IMR-90 (cell line): ENCODE measurements around the gene KLHL30. TPM values are rescaled to one million over a fixed set of nuclear protein-coding genes. Genes with fewer than 3 reads are reported as not detected.

Experiments
- ATAC-seq: fragments of 200-7000 bp; cut with Tn5 transposase; 2 replicates; pipeline ENCODE4 v1.9.1; 2020; ENCODE audit warnings: low read depth, mild to moderate bottlenecking, moderate library complexity
- BruUV-seq: library from RNA; stranded (reverse); fragments of 400-500 nt; replicated peaks from 2 replicates; lab custom pipeline; 2021; lab: Mats Ljungman, UMichigan
- CTCF ChIA-PET: fragments of 300-600 bp; formaldehyde crosslinking; extraction: SDS; loops from one replicate; lab custom pipeline; 2021; ENCODE audit warnings: antibody characterized with exemption; lab: Yijun Ruan, JAX
- POLR2A ChIA-PET: fragments of 300-600 bp; sonication (Branson Sonifier 250); formaldehyde crosslinking; loops from one replicate; lab custom pipeline; 2022; ENCODE audit warnings: antibody characterized with exemption; ENCODE audit not compliant: unreplicated experiment; lab: Charles Lee
- DNase-seq: peaks from one replicate; pipeline ENCODE4 v3.0.0; 2013
- H2AFZ ChIP-seq: replicated peaks from 2 replicates; pipeline ENCODE3; 2013; ENCODE audit warnings: low read length, mild to moderate bottlenecking; ENCODE audit not compliant: poor library complexity
- H2AK5ac ChIP-seq: 2 replicates; pipeline ENCODE4 v1.6.1; 2013; ENCODE audit warnings: low read depth, low read length, inconsistent platforms
- H2AK9ac ChIP-seq: replicated peaks from 2 replicates; pipeline ENCODE3; 2013; ENCODE audit warnings: mild to moderate bottlenecking, low read depth, low read length, moderate library complexity; ENCODE audit not compliant: poor library complexity
- H2BK120ac ChIP-seq: 2 replicates; pipeline ENCODE4 v1.6.1; 2013; ENCODE audit warnings: low read depth, low read length, inconsistent platforms
- H2BK15ac ChIP-seq: 3 replicates; pipeline ENCODE4 v1.6.1; 2013; ENCODE audit warnings: low read depth, low read length, inconsistent platforms
- H2BK20ac ChIP-seq: 2 replicates; pipeline ENCODE4 v1.6.1; 2013; ENCODE audit warnings: low read depth, mild to moderate bottlenecking, inconsistent platforms, low read length, moderate library complexity
- H2BK5ac ChIP-seq: 2 replicates; pipeline ENCODE4 v1.6.1; 2013; ENCODE audit warnings: mild to moderate bottlenecking, low read depth, low read length, inconsistent platforms; ENCODE audit not compliant: poor library complexity, severe bottlenecking
- H3K14ac ChIP-seq: replicated peaks from 2 replicates; pipeline ENCODE4 v1.6.1; 2013; ENCODE audit warnings: low read depth, low read length, inconsistent platforms
- H3K18ac ChIP-seq: 2 replicates; pipeline ENCODE4 v1.6.1; 2013; ENCODE audit warnings: low read depth, low read length, control low read depth
- H3K23ac ChIP-seq: 2 replicates; pipeline ENCODE4 v1.6.1; 2013; ENCODE audit warnings: low read depth, low read length, inconsistent platforms
- H3K27ac ChIP-seq: 2 replicates; pipeline ENCODE4 v1.5.1; 2013; ENCODE audit warnings: mild to moderate bottlenecking, control low read depth, low read length; ENCODE audit not compliant: insufficient read depth
- H3K27me3 ChIP-seq: 2 replicates; pipeline ENCODE4 v1.6.1; 2013; ENCODE audit warnings: low read length; ENCODE audit not compliant: control insufficient read depth, insufficient read depth
- H3K36me3 ChIP-seq: 2 replicates; pipeline ENCODE4 v1.6.1; 2013; ENCODE audit warnings: low read length, mixed read lengths; ENCODE audit not compliant: control insufficient read depth, insufficient read depth
- H3K4ac ChIP-seq: 2 replicates; pipeline ENCODE4 v1.6.1; 2013; ENCODE audit warnings: low read depth, low read length, inconsistent platforms
- H3K4me1 ChIP-seq: 2 replicates; pipeline ENCODE4 v1.6.1; 2013; ENCODE audit warnings: low read length, mixed read lengths; ENCODE audit not compliant: control insufficient read depth, insufficient read depth
- H3K4me2 ChIP-seq: 2 replicates; pipeline ENCODE4 v1.6.1; 2013; ENCODE audit warnings: low read depth, mild to moderate bottlenecking, control low read depth, low read length, moderate library complexity
- H3K4me3 ChIP-seq: 2 replicates; pipeline ENCODE4 v1.5.1; 2013; ENCODE audit warnings: low read depth, mild to moderate bottlenecking, control low read depth, low read length, moderate library complexity; ENCODE audit not compliant: insufficient read depth
- H3K56ac ChIP-seq: 2 replicates; pipeline ENCODE4 v1.6.1; 2013; ENCODE audit warnings: low read length, inconsistent platforms; ENCODE audit not compliant: insufficient read depth; ENCODE audit errors: extremely low read depth
- H3K79me1 ChIP-seq, 2 experiments: 2 replicates each; pipeline ENCODE4 v1.6.1; 2013; ENCODE audit warnings: low read length in 2 of 2, inconsistent platforms in 1 of 2, low read depth in 1 of 2
- H3K9ac ChIP-seq: 2 replicates; pipeline ENCODE4 v1.6.1; 2013; ENCODE audit warnings: low read depth, low read length, control low read depth
- H3K9me1 ChIP-seq: 2 replicates; pipeline ENCODE4 v1.6.1; 2013; ENCODE audit warnings: low read length, inconsistent platforms; ENCODE audit not compliant: insufficient read depth
- H3K9me3 ChIP-seq: 2 replicates; pipeline ENCODE4 v1.6.1; 2013; ENCODE audit warnings: low read length; ENCODE audit not compliant: control insufficient read depth, insufficient read depth
- H4K20me1 ChIP-seq: 2 replicates; pipeline ENCODE4 v1.6.1; 2013; ENCODE audit warnings: low read length, inconsistent platforms; ENCODE audit not compliant: insufficient read depth
- H4K5ac ChIP-seq: 2 replicates; pipeline ENCODE4 v1.6.1; 2013; ENCODE audit warnings: mild to moderate bottlenecking, low read depth, low read length, control low read depth
- H4K8ac ChIP-seq, 2 experiments: 2 replicates each; pipeline ENCODE4 v1.6.1; 2013; ENCODE audit warnings: low read depth in 2 of 2, low read length in 2 of 2, control low read depth in 1 of 2, inconsistent platforms in 1 of 2
- H4K91ac ChIP-seq: 2 replicates; pipeline ENCODE4 v1.6.1; 2013; ENCODE audit warnings: low read depth, low read length, inconsistent platforms; ENCODE audit not compliant: insufficient read depth
- BHLHE40 ChIP-seq: fragments of 150-350 bp; IDR thresholded peaks from 2 replicates; pipeline ENCODE4 v1.6.1; 2016; ENCODE audit warnings: mild to moderate bottlenecking, low read depth, low read length
- CEBPB ChIP-seq: IDR thresholded peaks from 2 replicates; pipeline ENCODE4 v1.6.1; 2012; ENCODE audit warnings: low read depth, low read length, improper control_type of control experiment
- CHD1 ChIP-seq: IDR thresholded peaks from 2 replicates; pipeline ENCODE4 v1.6.1; 2012; ENCODE audit warnings: low read depth, low read length, improper control_type of control experiment
- CTCF ChIP-seq: conservative IDR thresholded peaks from 2 replicates; pipeline ENCODE4 v1.5.1; 2012; ENCODE audit warnings: mild to moderate bottlenecking, low read depth, low read length, improper control_type of control experiment
- ELK1 ChIP-seq: fragments of 150-350 bp; IDR thresholded peaks from 2 replicates; pipeline ENCODE4 v1.6.1; 2016; ENCODE audit warnings: low read depth, mild to moderate bottlenecking, low read length, moderate library complexity, borderline replicate concordance
- FOS ChIP-seq: fragments of 150-350 bp; IDR thresholded peaks from 2 replicates; pipeline ENCODE4 v1.6.1; 2016; ENCODE audit warnings: low read depth, low read length
- MAZ ChIP-seq: IDR thresholded peaks from 2 replicates; pipeline ENCODE4 v1.6.1; 2012; ENCODE audit warnings: low read depth, mild to moderate bottlenecking, low read length, improper control_type of control experiment, moderate library complexity, borderline replicate concordance
- MXI1 ChIP-seq: IDR thresholded peaks from 2 replicates; pipeline ENCODE4 v1.6.1; 2012; ENCODE audit warnings: low read depth, mild to moderate bottlenecking, low read length, moderate library complexity, borderline replicate concordance
- NFE2L2 ChIP-seq: fragments of 150-350 bp; IDR thresholded peaks from 2 replicates; pipeline ENCODE4 v1.6.1; 2016; ENCODE audit warnings: low read depth, mild to moderate bottlenecking, low read length
- POLR2A ChIP-seq: IDR thresholded peaks from 2 replicates; pipeline ENCODE4 v1.6.1; 2012; ENCODE audit warnings: mild to moderate bottlenecking, low read depth, low read length
- RAD21 ChIP-seq: IDR thresholded peaks from 2 replicates; pipeline ENCODE4 v1.6.1; 2012; ENCODE audit warnings: low read length, improper control_type of control experiment
- RCOR1 ChIP-seq: IDR thresholded peaks from 2 replicates; pipeline ENCODE4 v1.6.1; 2012; ENCODE audit warnings: mild to moderate bottlenecking, low read length, improper control_type of control experiment; ENCODE audit not compliant: insufficient replicate concordance
- SMC3 ChIP-seq: fragments of 150-350 bp; IDR thresholded peaks from 2 replicates; pipeline ENCODE4 v1.6.1; 2016; ENCODE audit warnings: low read depth, mild to moderate bottlenecking, antibody characterized with exemption, low read length, moderate library complexity
- USF2 ChIP-seq: fragments of 150-350 bp; IDR thresholded peaks from 2 replicates; pipeline ENCODE4 v1.6.1; 2017; ENCODE audit warnings: mild to moderate bottlenecking, antibody characterized with exemption, low read length, low read depth
- WGBS, 2 experiments: methylation state at CpG; one replicate each; pipeline versions ENCODE4 v1.1.5 to v1.1.7; 2013; ENCODE audit warnings: missing lambda C conversion rate in 2 of 2; ENCODE audit not compliant: insufficient read length in 1 of 2; ENCODE audit errors: extremely low coverage in 2 of 2; 5-methylcytosine and 5-hydroxymethylcytosine counted together
- dilution Hi-C: fragments of 300-500 bp; cut with HindIII; formaldehyde crosslinking; loops from one replicate; pipeline ENCODE4 v1.14.3; 2018; ENCODE audit warnings: low sequenced_read_pairs; ENCODE audit not compliant: unreplicated experiment
- in situ Hi-C: fragments of 300-500 bp; cut with MboI; formaldehyde crosslinking; loops from 3 replicates; pipeline ENCODE4 v1.14.3; 2019; ENCODE audit warnings: low sequenced_read_pairs, inconsistent platforms, mixed read lengths
- intact Hi-C: fragments of 100-400 bp; cut with micrococcal nuclease; formaldehyde crosslinking; loops from 2 replicates; pipeline ENCODE4 v1.10.0; 2022
- polyA plus RNA-seq, 3 experiments: library from polyadenylated mRNA; depleted of rRNA; stranded (reverse); fragments of >200 nt; gene quantifications; 2 replicates each; pipeline ENCODE4 v1.2.3, GENCODE V29; 2012; ENCODE audit warnings: low replicate concordance in 1 of 3
- total RNA-seq: library from RNA; depleted of rRNA; stranded (reverse); fragments of >200 nt; gene quantifications from 2 replicates; pipeline ENCODE4 v1.2.3, GENCODE V29; 2012

Gene KLHL30
- total and polyA plus RNA-seq, 2 of the 4 experiments (the other 2 are of a cell fraction), result under 0.01 to 0.03 TPM

- Histone ChIP-seq H3K23ac (no peak overlapping the region), H3K36me3 (no peaks in the 10 kb centered on the region), H2AK9ac (no peak overlapping the region), H2BK120ac (no peak overlapping the region), H3K27ac (no peak overlapping the region), H3K9me3 (no peaks in the 10 kb centered on the region), H4K8ac (no peak overlapping the region), H2BK20ac (no peak overlapping the region), H3K4me3 (no peak overlapping the region), H2AFZ (no peak overlapping the region), H3K9ac (no peak overlapping the region), H3K18ac (no peak overlapping the region), H4K5ac (no peak overlapping the region), H3K4me1 (peaks cover 4% of the 10 kb centered on the region; the same call in 1 of the 2 replicates), H2AK5ac (no peak overlapping the region; the same call in 1 of the 2 replicates), H3K4ac (no peak overlapping the region), H3K14ac (no peak overlapping the region), H3K4me2 (no peak overlapping the region), H4K91ac (no peak overlapping the region), H3K27me3 (no peaks in the 10 kb centered on the region), H2BK5ac (no peak overlapping the region), H3K79me1 (no peaks in the 10 kb centered on the region), H3K56ac (no peak overlapping the region), H4K20me1 (no peaks in the 10 kb centered on the region), H2BK15ac (no peak overlapping the region), H3K9me1 (0 out of 2 replicates have a peak, but pooled peaks cover 4% of the 10 kb centered on the region)
- no peak for ATAC-seq
- dilution Hi-C loops (no loop called here), intact Hi-C loops (no loop called here), in situ Hi-C loops (no loop called here)
- BruUV-seq, result no TSS peak
- no peak for TF ChIP-seq CTCF
- no peak for TF ChIP-seq MAZ
- no peak for TF ChIP-seq RAD21
- TF ChIP-seq USF2, result no peak
- TF ChIP-seq ELK1, result no peak
- no peak for TF ChIP-seq CHD1
- no peak for TF ChIP-seq SMC3
- no peak for TF ChIP-seq RCOR1
- TF ChIP-seq CEBPB, result no peak
- TF ChIP-seq BHLHE40, result no peak
- TF ChIP-seq NFE2L2, result no peak
- no peak for TF ChIP-seq POLR2A
- no peak for TF ChIP-seq FOS
- TF ChIP-seq MXI1, result no peak
- WGBS, 2 experiments, result 67% methylated on average over 2 of the region's 14 CpGs; no CpG with 5 or more reads in 1 of the 2 experiments
- DNase-seq, result no peak
- CTCF ChIA-PET, result no interaction called here
- POLR2A ChIA-PET, result no interaction called here
Observed at GRCh38 chr2:238149841-238150572, 11.5 kb downstream of the KLHL30 start.
